Memory B cell (primary cell): ENCODE data around the gene CLUH.

ENCODE experiments used
- ATAC-seq: fragments of 150-1000 bp; cut with Tn5 transposase; 2 replicates; pipeline ENCODE4 v1.10.0; 2021; ENCODE audit warnings: low read depth, mild to moderate bottlenecking, moderate library complexity
- DNase-seq, 2 donors: peaks; one replicate each; pipeline ENCODE4 v3.0.0; 2022; ENCODE audit warnings: low spot score in 2 of 2
- H3K27ac Mint-ChIP-seq: one replicate; pipeline ENCODE4 v1.8.0; 2022; ENCODE audit warnings: mild to moderate bottlenecking, moderate library complexity, mixed read lengths
- H3K27me3 Mint-ChIP-seq: one replicate; pipeline ENCODE4 v1.8.0; 2022; ENCODE audit warnings: mixed read lengths
- H3K36me3 Mint-ChIP-seq: one replicate; pipeline ENCODE4 v1.8.0; 2022; ENCODE audit warnings: mild to moderate bottlenecking, mixed read lengths
- H3K4me1 Mint-ChIP-seq: one replicate; pipeline ENCODE4 v1.8.0; 2022; ENCODE audit warnings: mixed read lengths
- H3K4me3 Mint-ChIP-seq: one replicate; pipeline ENCODE4 v1.8.0; 2022; ENCODE audit warnings: mild to moderate bottlenecking, moderate library complexity, mixed read lengths
- H3K9me3 Mint-ChIP-seq: one replicate; pipeline ENCODE4 v1.8.0; 2022; ENCODE audit warnings: mixed read lengths

Gene CLUH

GRCh38 chr17:2711608-2712299 lies at the start of gene CLUH:
CLUH (minus strand) TSS chr17:2711764; CDS start chr17:2711661, 103 bp downstream.
- Mint-ChIP-seq H3K9me3 (no peaks in the 10 kb centered on the region), H3K27ac (peak within 1 kb of the TSS; percentile 89), H3K4me3 (peak within 1 kb of the TSS; percentile 87), H3K4me1 (peaks cover 29% of the 10 kb centered on the region), H3K27me3 (no peaks in the 10 kb centered on the region), H3K36me3 (no peaks in the 10 kb centered on the region)
- DNase-seq, result peak; percentile 94 to 95
- peak; percentile 86 for ATAC-seq

- DNase-seq, result no peak
- H3K36me3 Mint-ChIP-seq, result peaks cover 1% of the 10 kb centered on the region
- no peak for ATAC-seq
- H3K4me1 Mint-ChIP-seq, result peaks cover 2% of the 10 kb centered on the region
- H3K9me3 Mint-ChIP-seq, result no peaks in the 10 kb centered on the region
- H3K27me3 Mint-ChIP-seq, result peaks cover 20% of the 10 kb centered on the region
- H3K27ac Mint-ChIP-seq, result no peak overlapping the region
- H3K4me3 Mint-ChIP-seq, result no peak overlapping the region
Measured at GRCh38 chr17:2758870-2759269, 47.3 kb upstream of the CLUH start.

GRCh38 chr17:2755891-2756724 lies 44.5 kb upstream of the CLUH start:
- Mint-ChIP-seq H3K27me3 (peaks cover 16% of the 10 kb centered on the region), H3K9me3 (no peaks in the 10 kb centered on the region), H3K4me1 (peaks cover 2% of the 10 kb centered on the region), H3K27ac (no peak overlapping the region), H3K36me3 (peaks cover 1% of the 10 kb centered on the region), H3K4me3 (peak overlapping the region; percentile 70)
- DNase-seq (no peak), ATAC-seq (no peak)

GRCh38 chr17:2751491-2751890 lies 39.9 kb upstream of the CLUH start:
- no peak for ATAC-seq
- no peaks in the 10 kb centered on the region for H3K9me3 Mint-ChIP-seq
- H3K4me1 Mint-ChIP-seq, result peaks cover 2% of the 10 kb centered on the region
- peaks cover 18% of the 10 kb centered on the region for H3K27me3 Mint-ChIP-seq
- no peak overlapping the region for H3K4me3 Mint-ChIP-seq
- no peak overlapping the region for H3K27ac Mint-ChIP-seq
- no peaks in the 10 kb centered on the region for H3K36me3 Mint-ChIP-seq
- no peak for DNase-seq

GRCh38 chr17:2750721-2751120 lies 39.2 kb upstream of the CLUH start:
- DNase-seq (no peak), ATAC-seq (no peak)
- no peaks in the 10 kb centered on the region for H3K36me3 Mint-ChIP-seq
- H3K4me1 Mint-ChIP-seq, result no peaks in the 10 kb centered on the region
- H3K9me3 Mint-ChIP-seq, result no peaks in the 10 kb centered on the region
- no peak overlapping the region for H3K4me3 Mint-ChIP-seq
- H3K27ac Mint-ChIP-seq, result no peak overlapping the region
- peaks cover 16% of the 10 kb centered on the region for H3K27me3 Mint-ChIP-seq

GRCh38 chr17:2749784-2750181 lies 38.2 kb upstream of the CLUH start:
- no peak overlapping the region for H3K27ac Mint-ChIP-seq
- DNase-seq (peak; percentile 68 to 79), ATAC-seq (peak; percentile 99)
- H3K27me3 Mint-ChIP-seq, result peaks cover 20% of the 10 kb centered on the region
- H3K4me1 Mint-ChIP-seq, result no peaks in the 10 kb centered on the region
- H3K9me3 Mint-ChIP-seq, result no peaks in the 10 kb centered on the region
- no peak overlapping the region for H3K4me3 Mint-ChIP-seq
- no peaks in the 10 kb centered on the region for H3K36me3 Mint-ChIP-seq

- ATAC-seq, result no peak
Measured at GRCh38 chr17:2749058-2749783, 37.7 kb upstream of the CLUH start, which contains the start of gene CCDC92B. CCDC92B (minus strand) TSS chr17:2749652; CDS start chr17:2735145, 14,507 bp downstream.

GRCh38 chr17:2745317-2746037 lies 33.9 kb upstream of the CLUH start:
- no peak overlapping the region for H3K27ac Mint-ChIP-seq
- DNase-seq (no peak), ATAC-seq (no peak)
- H3K36me3 Mint-ChIP-seq, result peaks cover 6% of the 10 kb centered on the region
- H3K27me3 Mint-ChIP-seq, result peaks cover 33% of the 10 kb centered on the region
- H3K4me3 Mint-ChIP-seq, result no peak overlapping the region
- peaks cover 1% of the 10 kb centered on the region for H3K9me3 Mint-ChIP-seq
- no peaks in the 10 kb centered on the region for H3K4me1 Mint-ChIP-seq

More at GRCh38 chr17:2749058-2749783, 37.7 kb upstream of the CLUH start, which contains the start of gene CCDC92B:
- peaks cover 3% of the 10 kb centered on the region for H3K36me3 Mint-ChIP-seq
- H3K9me3 Mint-ChIP-seq, result no peaks in the 10 kb centered on the region
- peak within 1 kb of the TSS; percentile 46 for H3K4me3 Mint-ChIP-seq
- H3K27me3 Mint-ChIP-seq, result peaks cover 23% of the 10 kb centered on the region
- no peak for DNase-seq
- H3K4me1 Mint-ChIP-seq, result no peaks in the 10 kb centered on the region
- no peak within 1 kb of the TSS for H3K27ac Mint-ChIP-seq

GRCh38 chr17:2737693-2738092 lies 26.1 kb upstream of the CLUH start:
- ATAC-seq, result no peak
- H3K27ac Mint-ChIP-seq, result no peak overlapping the region
- H3K27me3 Mint-ChIP-seq, result peaks cover 14% of the 10 kb centered on the region
- H3K9me3 Mint-ChIP-seq, result peaks cover 1% of the 10 kb centered on the region
- no peak for DNase-seq
- no peak overlapping the region for H3K4me3 Mint-ChIP-seq
- peaks cover 3% of the 10 kb centered on the region for H3K36me3 Mint-ChIP-seq
- H3K4me1 Mint-ChIP-seq, result no peaks in the 10 kb centered on the region

- DNase-seq (no peak), ATAC-seq (no peak)
- H3K4me1 Mint-ChIP-seq, result no peaks in the 10 kb centered on the region
- H3K27me3 Mint-ChIP-seq, result peaks cover 12% of the 10 kb centered on the region
- no peak overlapping the region for H3K4me3 Mint-ChIP-seq
- no peak overlapping the region for H3K27ac Mint-ChIP-seq
- H3K36me3 Mint-ChIP-seq, result peaks cover 3% of the 10 kb centered on the region
- peaks cover 1% of the 10 kb centered on the region for H3K9me3 Mint-ChIP-seq
Measured at GRCh38 chr17:2736956-2737355, 25.4 kb upstream of the CLUH start.

- Mint-ChIP-seq H3K27me3 (peaks cover 9% of the 10 kb centered on the region), H3K36me3 (peaks cover under 1% of the 10 kb centered on the region), H3K4me1 (no peaks in the 10 kb centered on the region), H3K27ac (no peak overlapping the region), H3K4me3 (no peak overlapping the region), H3K9me3 (peaks cover under 1% of the 10 kb centered on the region)
- ATAC-seq (no peak), DNase-seq (no peak)
Measured at GRCh38 chr17:2735896-2736295, 24.3 kb upstream of the CLUH start.

- H3K27ac Mint-ChIP-seq, result no peak overlapping the region
- H3K9me3 Mint-ChIP-seq, result no peaks in the 10 kb centered on the region
- H3K36me3 Mint-ChIP-seq, result no peaks in the 10 kb centered on the region
- no peak overlapping the region for H3K4me3 Mint-ChIP-seq
- ATAC-seq (no peak), DNase-seq (no peak)
- H3K27me3 Mint-ChIP-seq, result peaks cover 9% of the 10 kb centered on the region
- H3K4me1 Mint-ChIP-seq, result no peaks in the 10 kb centered on the region
Measured at GRCh38 chr17:2734939-2735338, 23.4 kb upstream of the CLUH start.

GRCh38 chr17:2731807-2732206 lies 20.2 kb upstream of the CLUH start:
- H3K9me3 Mint-ChIP-seq, result no peaks in the 10 kb centered on the region
- ATAC-seq (no peak), DNase-seq (no peak)
- no peaks in the 10 kb centered on the region for H3K4me1 Mint-ChIP-seq
- H3K27ac Mint-ChIP-seq, result no peak overlapping the region
- H3K36me3 Mint-ChIP-seq, result no peaks in the 10 kb centered on the region
- H3K4me3 Mint-ChIP-seq, result no peak overlapping the region
- H3K27me3 Mint-ChIP-seq, result peaks cover 14% of the 10 kb centered on the region
